Ureter (tissue), 1 donor: ENCODE results near the gene HACD2. TPM values are rescaled to one million over a fixed set of nuclear protein-coding genes. Genes with fewer than 3 reads are reported as not detected.

ENCODE experiments used
- DNase-seq: peaks from one replicate; pipeline ENCODE4 v3.0.0-alpha.2; 2020; ENCODE audit warnings: low spot score
- total RNA-seq: library from RNA; stranded (reverse); gene quantifications from one replicate; pipeline ENCODE4 v1.2.4, GENCODE V29; 2023
- donor health status: DM: yes; HTN: yes; CAD: no.

The HACD2 gene
- total RNA-seq, result 20.6 TPM

GRCh38 chr3:123584988-123585937 is at the start of gene HACD2:
TSS of gene HACD2 (minus strand) at chr3:123585053. CDS start at chr3:123585027, 26 bp downstream.
- DNase-seq, result peak; percentile 97

- no peak for DNase-seq
Observed at GRCh38 chr3:123634149-123635051, 49.5 kb upstream of the HACD2 start.

- no peak for DNase-seq
Observed at GRCh38 chr3:123633530-123633929, 48.7 kb upstream of the HACD2 start.

- peak; percentile 77 for DNase-seq
Observed at GRCh38 chr3:123632161-123632655, 47.4 kb upstream of the HACD2 start.

GRCh38 chr3:123629747-123630047 is 44.8 kb upstream of the HACD2 start:
- DNase-seq, result no peak

GRCh38 chr3:123628996-123629746 is 44.3 kb upstream of the HACD2 start:
- DNase-seq, result no peak

GRCh38 chr3:123627673-123628670 is 43.1 kb upstream of the HACD2 start:
- peak; percentile 72 for DNase-seq

- DNase-seq, result no peak
Observed at GRCh38 chr3:123626881-123627280, 42.0 kb upstream of the HACD2 start.

- DNase-seq, result peak; percentile 15
Observed at GRCh38 chr3:123624302-123624701, 39.4 kb upstream of the HACD2 start.

GRCh38 chr3:123623346-123623880 is 38.6 kb upstream of the HACD2 start:
- DNase-seq, result peak; percentile 26

GRCh38 chr3:123622766-123623165 is 37.9 kb upstream of the HACD2 start:
- DNase-seq, result peak; percentile 12

- DNase-seq, result no peak
Observed at GRCh38 chr3:123621850-123622189, 37.0 kb upstream of the HACD2 start.

GRCh38 chr3:123621186-123621849 is 36.5 kb upstream of the HACD2 start:
- no peak for DNase-seq

- peak; percentile 72 for DNase-seq
Observed at GRCh38 chr3:123620343-123620742, 35.5 kb upstream of the HACD2 start.

GRCh38 chr3:123618768-123619484 is 34.1 kb upstream of the HACD2 start:
- peak; percentile 76 for DNase-seq

GRCh38 chr3:123618076-123618708 is 33.3 kb upstream of the HACD2 start:
- DNase-seq, result no peak

GRCh38 chr3:123616593-123616992 is 31.7 kb upstream of the HACD2 start:
- no peak for DNase-seq

GRCh38 chr3:123613543-123613942 is 28.7 kb upstream of the HACD2 start:
- no peak for DNase-seq
